Small intestine (tissue), 7 donors: ENCODE data around the gene TMEM147. TPM values are rescaled to one million over a fixed set of nuclear protein-coding genes. Genes with fewer than 3 reads are reported as not detected.

Source experiments
- DNase-seq, 2 donors: peaks; one replicate each; pipeline versions ENCODE4 v3.0.0 to v3.0.0-alpha.2; 2013
- FAIRE-seq: peaks from 2 replicates; lab custom pipeline; 2012; peaks lifted over from hg19 to GRCh38; lab: Jason Lieb, UNC
- H3K27ac ChIP-seq, 3 donors: one replicate each; pipeline ENCODE4 v1.5.1; 2013; ENCODE audit warnings: low read length in 2 of 3, mild to moderate bottlenecking in 2 of 3, control low read depth in 1 of 3, inconsistent platforms in 1 of 3, low read depth in 1 of 3, moderate library complexity in 1 of 3
- H3K27me3 ChIP-seq, 3 donors: one replicate each; pipeline ENCODE4 v1.6.1; 2013; ENCODE audit warnings: low read length in 3 of 3, inconsistent platforms in 1 of 3; ENCODE audit not compliant: control insufficient read depth in 3 of 3, insufficient read depth in 3 of 3
- H3K36me3 ChIP-seq, 3 donors: one replicate each; pipeline ENCODE4 v1.6.1; 2013; ENCODE audit warnings: low read length in 3 of 3, inconsistent platforms in 1 of 3, low read depth in 1 of 3, mild to moderate bottlenecking in 1 of 3, moderate library complexity in 1 of 3; ENCODE audit not compliant: control insufficient read depth in 3 of 3, insufficient read depth in 2 of 3
- H3K4me1 ChIP-seq, 3 donors: one replicate each; pipeline ENCODE4 v1.6.1; 2013; ENCODE audit warnings: low read length in 2 of 3, inconsistent platforms in 1 of 3, low read depth in 1 of 3, mild to moderate bottlenecking in 1 of 3, moderate library complexity in 1 of 3; ENCODE audit not compliant: control insufficient read depth in 3 of 3, insufficient read depth in 2 of 3
- H3K4me3 ChIP-seq, 3 donors: one replicate each; pipeline ENCODE4 v1.5.1; 2013; ENCODE audit warnings: low read length in 3 of 3, control low read depth in 1 of 3, inconsistent platforms in 1 of 3, low read depth in 1 of 3, mild to moderate bottlenecking in 1 of 3, moderate library complexity in 1 of 3
- H3K9me3 ChIP-seq, 2 donors: one replicate each; pipeline ENCODE4 v1.6.1; 2013; ENCODE audit warnings: low read depth in 1 of 2, low read length in 1 of 2; ENCODE audit not compliant: control insufficient read depth in 2 of 2, insufficient read depth in 1 of 2
- WGBS, 3 donors: extraction: QIAGEN DNeasy Blood & Tissue Kit; methylation state at CpG; one replicate each; pipeline ENCODE4 v1.1.7; 2013; 5-methylcytosine and 5-hydroxymethylcytosine counted together
- polyA plus RNA-seq, 4 donors: library from polyadenylated mRNA; stranded (reverse) in 3 of 4; unstranded in 1 of 4; fragments of 200-250 nt in 3 of 4; fragments of 120-200 nt in 1 of 4; gene quantifications; one replicate each; pipeline versions ENCODE4 v1.2.1 to v1.2.3, GENCODE V29; 2013
- donor health status: healthy with polysubstance abuse.
- donor health status: control.
- donor health status: control.
- donor health status: Bipolar disorder and iron deficiency.
- donor health status: healthy.

TMEM147 gene
- polyA plus RNA-seq, 4 donors, result 40.3 to 149 (median 77.5) TPM

DNA sequence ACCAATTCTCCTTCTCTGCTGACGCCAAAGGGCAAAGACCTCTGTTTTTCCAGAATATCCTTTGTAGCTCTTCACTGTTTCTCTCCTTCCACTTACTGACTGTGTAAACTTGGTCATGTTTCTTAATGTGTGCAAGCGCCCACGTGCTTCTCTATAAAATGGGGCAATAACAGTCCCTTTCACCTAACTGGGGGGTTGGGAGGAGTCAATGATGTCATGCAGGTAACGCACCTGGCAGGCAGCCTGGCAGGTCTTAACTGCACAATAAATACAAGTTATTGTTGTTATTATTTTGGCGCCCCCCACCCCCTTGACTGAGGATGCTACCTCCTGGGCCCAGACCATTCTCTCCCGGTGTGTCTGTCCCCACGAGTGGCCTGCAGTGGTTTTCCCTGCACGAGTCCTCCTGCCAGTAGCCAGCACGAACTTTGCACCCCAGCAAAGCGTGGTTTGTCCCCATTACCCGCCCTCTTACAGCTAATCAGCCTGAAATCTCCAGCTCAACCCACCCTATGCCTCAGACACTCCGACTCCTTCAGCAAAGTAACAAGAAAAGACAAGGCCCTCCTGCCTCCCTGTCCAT lies 22.6 kb upstream of the TMEM147 start:
- 29 to 63% (median 45%) methylated on average over 12 of the region's 12 CpGs for WGBS, 3 donors
- DNase-seq, result peak in 1 of 2 donors; percentile 28
- no peaks in the 10 kb centered on the region for H3K36me3 ChIP-seq
- peaks cover 0 to 10% (median 2%) of the 10 kb centered on the region in 3 donors for H3K27me3 ChIP-seq
- no peak overlapping the region for H3K27ac ChIP-seq
- no peaks in the 10 kb centered on the region for H3K9me3 ChIP-seq
- no peaks in the 10 kb centered on the region for H3K4me1 ChIP-seq
- no peak for FAIRE-seq
- no peak overlapping the region for H3K4me3 ChIP-seq

DNA sequence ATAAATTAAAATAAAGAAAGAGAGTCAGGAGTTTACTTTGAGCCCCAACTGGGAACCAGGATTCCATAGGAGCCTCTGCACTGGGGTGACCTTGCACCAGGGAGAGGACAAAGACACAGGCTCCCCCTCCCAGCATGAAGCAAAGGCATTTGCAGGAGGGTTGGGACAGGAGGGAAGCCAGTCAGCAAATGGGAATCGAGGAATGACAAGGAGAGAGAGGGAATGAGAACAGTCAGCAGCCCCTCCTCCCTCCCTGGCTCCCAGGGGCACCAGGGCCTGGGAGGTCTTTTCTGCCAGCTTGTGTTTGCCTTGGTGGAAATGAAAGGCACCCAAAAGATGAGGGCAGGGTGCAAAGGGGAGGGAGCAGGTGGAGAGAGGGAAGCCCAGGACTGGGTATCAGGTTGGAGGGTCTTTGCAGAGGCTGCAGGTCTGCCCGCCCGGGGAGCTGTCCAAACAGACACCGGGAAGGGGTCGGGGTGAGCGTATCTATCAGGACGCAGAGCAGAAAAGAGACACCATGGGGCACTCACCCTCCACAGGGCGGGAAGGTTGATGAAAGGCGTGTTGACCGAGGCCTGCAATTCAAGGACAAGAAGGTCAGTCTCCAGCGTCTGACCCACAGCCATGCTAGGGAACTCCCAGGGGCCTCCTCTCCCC lies 21.1 kb upstream of the TMEM147 start:
- H3K4me3 ChIP-seq, result no peak overlapping the region
- 36 to 60% (median 38%) methylated on average over 11 of the region's 11 CpGs for WGBS, 3 donors
- no peak for FAIRE-seq
- H3K27ac ChIP-seq, result no peak overlapping the region
- peaks cover 0 to 13% (median 5%) of the 10 kb centered on the region in 3 donors for H3K27me3 ChIP-seq
- DNase-seq, result no peak
- no peaks in the 10 kb centered on the region for H3K36me3 ChIP-seq
- H3K4me1 ChIP-seq, result no peaks in the 10 kb centered on the region
- H3K9me3 ChIP-seq, result no peaks in the 10 kb centered on the region

DNA sequence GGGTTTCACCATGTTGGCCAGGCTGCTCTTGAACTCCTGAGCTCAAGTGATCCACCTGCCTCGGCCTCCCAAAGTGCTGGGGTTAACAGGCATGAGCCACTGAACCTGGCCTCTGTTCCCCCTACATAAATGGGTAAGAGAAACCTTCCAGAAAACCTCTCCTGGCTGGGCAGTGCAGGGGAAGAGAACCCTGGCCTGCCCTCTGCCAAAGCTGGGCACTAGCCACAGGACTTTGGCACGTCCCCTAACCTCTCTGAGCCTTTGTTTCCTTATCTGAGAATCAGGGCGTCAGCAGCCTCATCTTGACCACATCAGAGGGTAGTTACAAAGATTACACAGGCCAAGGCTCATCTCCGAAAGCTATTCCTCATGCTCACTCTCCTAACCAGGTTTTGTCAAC lies 19.6 kb upstream of the TMEM147 start:
- 46 to 73% (median 55%) methylated on average over 4 of the region's 4 CpGs for WGBS, 3 donors
- Histone ChIP-seq H3K4me3 (no peak overlapping the region), H3K36me3 (no peaks in the 10 kb centered on the region), H3K4me1 (no peaks in the 10 kb centered on the region), H3K9me3 (no peaks in the 10 kb centered on the region), H3K27me3 (peaks cover 0 to 20% (median 5%) of the 10 kb centered on the region in 3 donors), H3K27ac (no peak overlapping the region)
- FAIRE-seq (no peak), DNase-seq (no peak)

DNA sequence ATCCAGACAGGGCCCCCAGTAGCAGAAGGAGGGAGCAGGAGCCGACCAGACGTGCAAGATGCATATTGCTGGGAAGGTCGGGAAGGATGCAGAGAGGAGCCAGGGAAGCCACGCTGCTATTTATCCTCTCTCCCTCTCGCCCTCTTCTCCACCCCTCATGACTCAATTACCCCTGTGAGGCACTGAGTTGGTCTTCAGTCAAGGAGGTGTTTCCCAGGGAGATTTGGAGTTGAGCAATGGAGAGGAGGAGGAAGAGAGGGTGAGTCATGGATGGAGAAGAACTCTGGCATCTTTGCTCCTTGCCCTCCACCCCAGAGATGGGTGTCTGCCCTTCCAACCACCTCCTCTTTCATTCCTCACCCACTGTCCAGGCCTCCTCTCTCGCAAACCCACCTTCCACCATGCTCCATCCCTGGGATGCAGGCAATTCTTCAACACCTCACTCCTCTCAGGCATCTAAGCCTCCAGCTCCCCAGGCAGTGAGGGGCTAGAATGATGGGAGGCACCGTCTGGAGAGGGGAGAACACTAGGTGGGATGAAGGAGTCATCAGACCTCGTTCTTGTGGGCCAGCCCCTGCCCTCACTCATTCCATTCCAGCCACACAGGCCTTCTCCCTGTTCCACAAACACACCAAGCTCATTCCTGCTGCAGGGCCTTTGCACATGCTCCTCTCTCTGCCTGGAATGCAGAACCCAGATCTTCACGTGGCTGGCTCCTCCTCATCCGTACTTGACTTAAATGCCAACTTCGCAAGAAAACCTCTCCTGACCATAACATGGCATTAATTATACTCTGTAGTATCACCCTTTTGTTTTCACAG lies 17.0 kb upstream of the TMEM147 start, which contains the start of gene SBSN:
TSS of gene SBSN (minus strand) at position 94 of the 821 bp plus-strand sequence. CDS start at position 64, 30 bp downstream.
- WGBS, 3 donors, result 70 to 77% (median 71%) methylated on average over 11 of the region's 11 CpGs
- H3K36me3 ChIP-seq, result no peaks in the 10 kb centered on the region
- no peak for FAIRE-seq

DNA sequence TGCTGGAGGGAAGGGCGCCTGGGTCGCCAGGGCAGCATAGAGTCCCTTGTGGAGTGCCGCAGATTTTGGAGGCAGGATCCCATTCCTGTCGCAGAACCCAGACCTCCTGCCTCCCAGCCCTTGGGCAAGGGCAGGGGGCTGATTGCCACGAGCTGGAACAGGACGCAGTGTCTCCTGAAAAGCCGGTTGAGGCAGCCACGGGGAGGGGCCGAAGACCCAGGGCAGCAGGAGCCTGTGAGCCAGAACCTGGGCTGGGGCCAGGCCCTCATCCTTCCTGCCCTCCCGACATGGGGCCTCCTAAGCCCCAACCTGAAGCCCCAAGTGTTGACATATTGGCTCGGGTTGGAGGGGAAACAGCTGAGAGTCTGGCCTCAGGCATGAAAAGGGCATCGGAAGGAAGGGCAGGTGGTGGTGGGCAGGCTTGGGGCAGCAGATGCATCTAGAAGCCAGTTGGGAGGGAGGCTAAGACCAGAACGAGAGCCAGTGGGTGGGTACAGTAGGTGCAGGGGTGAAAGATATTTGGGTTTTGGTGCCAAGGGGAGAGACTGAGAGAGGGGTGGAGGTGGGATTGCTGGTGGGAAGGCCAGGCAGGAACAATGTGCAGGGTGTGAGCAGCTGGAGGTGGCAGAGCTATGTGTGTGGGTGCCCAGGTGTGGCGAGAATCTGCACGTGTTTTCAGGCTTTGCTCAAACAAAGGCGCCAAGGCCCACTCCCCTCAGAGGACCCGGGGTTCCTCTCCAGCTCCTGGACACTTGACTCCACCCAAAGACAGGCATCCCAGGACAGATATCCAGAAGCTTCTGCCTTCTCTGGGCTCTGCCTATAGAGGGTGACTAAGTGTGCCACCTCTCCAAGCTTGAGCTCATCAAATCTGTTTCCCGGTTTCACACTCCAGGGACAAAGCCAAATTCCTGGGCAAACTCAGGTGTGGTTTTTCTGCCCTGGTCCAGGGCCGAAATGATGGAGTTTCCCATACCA lies 15.9 kb upstream of the TMEM147 start:
- no peak overlapping the region for H3K27ac ChIP-seq
- FAIRE-seq (no peak), DNase-seq (no peak)
- H3K27me3 ChIP-seq, result peaks cover 0 to 42% (median 22%) of the 10 kb centered on the region in 3 donors
- WGBS, 3 donors, result 50 to 57% (median 57%) methylated on average over 19 of the region's 19 CpGs
- H3K36me3 ChIP-seq, result no peaks in the 10 kb centered on the region
- H3K4me3 ChIP-seq, result no peak overlapping the region
- no peaks in the 10 kb centered on the region for H3K9me3 ChIP-seq
- no peaks in the 10 kb centered on the region for H3K4me1 ChIP-seq

More for the DNA sequence above, 17.0 kb upstream of the TMEM147 start, which contains the start of gene SBSN:
- Histone ChIP-seq H3K27ac (no peak within 1 kb of the TSS), H3K27me3 (peaks cover 0 to 35% (median 13%) of the 10 kb centered on the region in 3 donors), H3K9me3 (no peaks in the 10 kb centered on the region), H3K4me1 (no peaks in the 10 kb centered on the region), H3K4me3 (no peak within 1 kb of the TSS)
- no peak for DNase-seq

DNA sequence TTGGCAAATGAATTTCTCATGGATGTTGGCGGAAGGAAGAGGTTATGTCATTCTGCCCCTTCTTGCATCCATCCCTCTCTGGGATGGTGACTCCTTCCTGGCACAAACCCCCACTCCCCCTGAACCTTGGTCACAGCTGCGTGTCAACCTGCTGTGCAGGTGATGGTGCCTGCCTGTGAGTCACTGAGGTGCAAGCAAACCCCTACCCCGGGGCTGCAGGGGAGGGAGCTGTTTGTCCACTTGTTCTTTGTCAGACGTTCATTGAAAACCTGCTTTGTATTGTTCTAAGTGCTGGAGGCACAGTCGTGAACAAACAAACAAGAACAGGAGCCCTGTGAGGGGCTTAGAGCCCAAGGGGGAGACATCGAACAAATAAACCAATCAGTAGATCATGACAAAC lies 14.1 kb upstream of the TMEM147 start:
- Histone ChIP-seq H3K4me1 (no peaks in the 10 kb centered on the region), H3K9me3 (no peaks in the 10 kb centered on the region), H3K4me3 (no peak overlapping the region), H3K36me3 (no peaks in the 10 kb centered on the region), H3K27me3 (peaks cover 0 to 44% (median 23%) of the 10 kb centered on the region in 3 donors), H3K27ac (no peak overlapping the region)
- DNase-seq (no peak), FAIRE-seq (no peak)
- 22 to 41% (median 36%) methylated on average over 6 of the region's 6 CpGs for WGBS, 3 donors

DNA sequence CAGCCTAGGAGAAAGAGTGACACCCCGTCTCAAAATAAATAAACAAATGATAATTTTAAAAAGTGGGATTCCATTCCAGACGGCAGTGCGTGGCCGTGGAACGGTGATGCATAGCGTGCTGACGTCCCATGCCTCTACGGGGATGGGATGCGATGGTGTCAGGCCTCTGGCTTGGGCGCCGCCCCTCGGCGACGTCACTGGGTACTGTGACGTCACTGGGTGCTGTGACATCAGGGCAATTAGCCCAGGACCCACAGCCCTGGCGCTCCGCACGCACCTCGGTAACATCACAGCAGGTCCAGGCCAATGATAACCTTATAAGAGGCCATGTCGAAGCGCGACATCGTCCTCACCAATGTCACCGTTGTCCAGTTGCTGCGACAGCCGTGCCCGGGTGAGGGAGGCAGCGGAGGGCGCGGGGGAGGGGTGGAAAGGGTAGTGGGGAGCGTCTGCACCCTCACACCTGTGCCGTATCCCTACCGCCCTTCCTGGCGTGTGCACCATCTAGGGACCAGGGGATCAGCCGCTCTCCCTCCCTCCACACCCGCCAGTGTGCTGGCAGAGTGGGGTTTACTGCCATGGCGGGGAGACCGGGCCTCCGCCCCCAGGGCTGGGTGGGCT lies 12.1 kb upstream of the TMEM147 start, which contains the start of gene GAPDHS:
TSS of gene GAPDHS (plus strand) at position 256 of the 621 bp plus-strand sequence. CDS start at position 328, 72 bp downstream.
- Histone ChIP-seq H3K9me3 (no peaks in the 10 kb centered on the region), H3K4me3 (no peak within 1 kb of the TSS), H3K27ac (no peak within 1 kb of the TSS), H3K4me1 (no peaks in the 10 kb centered on the region), H3K27me3 (peaks cover 0 to 43% (median 22%) of the 10 kb centered on the region in 3 donors), H3K36me3 (no peaks in the 10 kb centered on the region)
- DNase-seq, result no peak
- no peak for FAIRE-seq
- 34 to 44% (median 44%) methylated on average over 36 to 39 of the region's 39 CpGs for WGBS, 3 donors
